Naive thymus-derived CD8-positive, alpha-beta T cell (primary cell): ENCODE measurements around the gene B3GLCT. TPM values are rescaled to one million over a fixed set of nuclear protein-coding genes. Genes with fewer than 3 reads are reported as not detected.

Source experiments
- ATAC-seq, 2 donors: fragments of 150-1000 bp; cut with Tn5 transposase in 1 of 2; sonication (Bioruptor Pico), chemical (Tn5 transposase) in 1 of 2; 1 replicate in 1 of 2; 2 replicates in 1 of 2; pipeline ENCODE4 v1.10.0; 2021; ENCODE audit warnings: mild to moderate bottlenecking in 2 of 2, moderate library complexity in 2 of 2
- POLR2A ChIA-PET: fragments of 350-600 bp; sonication (Branson Sonifier 250); formaldehyde crosslinking; loops from one replicate; lab custom pipeline; 2021; ENCODE audit warnings: antibody characterized with exemption; lab: Charles Lee
- DNase-seq, 10 donors: peaks; one replicate each; pipeline versions ENCODE4 v3.0.0 to v3.0.0-alpha.2; 2020 to 2022
- H3K27ac Mint-ChIP-seq, 10 donors: one replicate each; pipeline ENCODE4 v1.8.0; 2020 to 2022; ENCODE audit warnings: mild to moderate bottlenecking in 10 of 10, mixed read lengths in 10 of 10, moderate library complexity in 4 of 10, inconsistent platforms in 1 of 10
- H3K27me3 Mint-ChIP-seq, 5 donors: one replicate each; pipeline ENCODE4 v1.8.0; 2021 to 2022; ENCODE audit warnings: mixed read lengths in 5 of 5
- H3K36me3 Mint-ChIP-seq, 3 donors: one replicate each; pipeline ENCODE4 v1.8.0; 2020 to 2022; ENCODE audit warnings: mixed read lengths in 3 of 3, mild to moderate bottlenecking in 2 of 3, inconsistent platforms in 1 of 3
- H3K4me1 Mint-ChIP-seq, 4 donors: one replicate each; pipeline ENCODE4 v1.8.0; 2021 to 2022; ENCODE audit warnings: mixed read lengths in 4 of 4
- H3K4me3 Mint-ChIP-seq, 10 donors: one replicate each; pipeline ENCODE4 v1.8.0; 2020 to 2022; ENCODE audit warnings: mild to moderate bottlenecking in 10 of 10, mixed read lengths in 10 of 10, moderate library complexity in 6 of 10, inconsistent platforms in 1 of 10
- H3K9me3 Mint-ChIP-seq, 9 donors: one replicate each; pipeline ENCODE4 v1.8.0; 2020 to 2022; ENCODE audit warnings: mixed read lengths in 9 of 9, mild to moderate bottlenecking in 3 of 9, inconsistent platforms in 1 of 9, moderate library complexity in 1 of 9
- polyA plus RNA-seq, 3 donors: library from polyadenylated mRNA; unstranded; fragments of 300-500 nt; fragmentation: Illumina TruSeq; gene quantifications; one replicate each; pipeline ENCODE4 v1.2.3, GENCODE V29; 2021
- total RNA-seq, 8 experiments: library from RNA in 2 of 8; stranded (reverse) in 2 of 8; gene quantifications; one replicate each; pipeline ENCODE4 v1.2.3 and lab custom pipeline; 2021 to 2026

The B3GLCT gene
- total RNA-seq (1 to 10 TPM; 6.5 to 6.9 TPM), polyA plus RNA-seq (1 to 10 TPM; 6.3 to 7.4 (median 7.2) TPM), total RNA-seq (lab: John Stamatoyannopoulos, UW) (12.8 to 29.2 (median 19.7) reads per million in 6 experiments)

DNA sequence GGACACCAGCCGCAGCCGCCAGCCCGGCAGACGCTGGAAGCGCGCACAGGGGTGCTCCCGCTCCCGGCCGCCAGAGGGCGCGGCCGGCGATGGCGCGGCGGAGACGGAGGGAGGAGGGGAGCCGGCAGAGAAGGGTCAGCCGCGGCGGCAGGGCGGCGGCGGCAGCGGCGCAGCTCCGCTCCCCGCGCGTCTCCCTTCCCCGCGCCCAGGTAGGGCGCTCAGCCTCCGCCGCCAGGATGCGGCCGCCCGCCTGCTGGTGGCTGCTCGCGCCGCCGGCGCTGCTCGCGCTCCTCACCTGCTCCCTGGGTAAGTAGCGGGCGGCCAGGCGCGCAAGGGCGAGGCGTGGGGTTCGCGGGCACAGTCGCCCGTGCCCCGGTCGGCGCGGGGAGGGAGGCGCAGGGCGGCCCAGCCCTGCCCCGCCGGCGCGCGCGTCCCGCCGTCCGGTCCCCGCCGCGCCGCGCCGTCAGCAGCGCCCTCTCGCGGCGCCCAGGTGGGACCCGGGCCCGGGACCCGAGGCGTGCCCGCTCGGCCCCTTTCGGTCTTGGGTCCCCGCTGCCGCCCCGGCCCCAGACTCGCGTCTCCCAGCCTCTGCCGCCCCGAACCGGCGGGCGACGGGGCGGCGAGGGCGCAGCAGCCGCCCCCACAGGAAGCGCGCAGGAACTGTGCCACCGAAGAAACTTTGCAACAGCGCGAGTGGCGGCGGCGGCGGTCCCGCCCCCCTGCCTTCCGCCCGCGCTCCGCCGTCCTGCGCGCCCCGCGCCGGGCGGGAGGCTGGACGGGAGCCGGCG is at the start of gene B3GLCT:
TSS of gene B3GLCT (plus strand) at position 127 of the 788 bp plus-strand sequence. CDS start at position 237, 110 bp downstream.
- DNase-seq (peak; percentile 65 to 88 (median 82)), ATAC-seq (peak; percentile 71 to 78)
- Mint-ChIP-seq H3K36me3 (peaks cover 0 to 3% (median 0%) of the 10 kb centered on the region in 3 donors), H3K27me3 (no peaks in the 10 kb centered on the region), H3K4me3 (peak within 1 kb of the TSS; percentile 78 to 92 (median 87)), H3K9me3 (no peaks in the 10 kb centered on the region), H3K4me1 (peaks cover 13 to 33% (median 23%) of the 10 kb centered on the region in 4 donors), H3K27ac (peak within 1 kb of the TSS; percentile 86 to 98 (median 92))
- POLR2A ChIA-PET: interaction anchor here (0.6 to 3.0 kb wide), 5 partner anchors 9 to 712 kb away, joined by 3 to 13 read pairs (median 3); partner anchors contain the start of gene HSPH1

DNA sequence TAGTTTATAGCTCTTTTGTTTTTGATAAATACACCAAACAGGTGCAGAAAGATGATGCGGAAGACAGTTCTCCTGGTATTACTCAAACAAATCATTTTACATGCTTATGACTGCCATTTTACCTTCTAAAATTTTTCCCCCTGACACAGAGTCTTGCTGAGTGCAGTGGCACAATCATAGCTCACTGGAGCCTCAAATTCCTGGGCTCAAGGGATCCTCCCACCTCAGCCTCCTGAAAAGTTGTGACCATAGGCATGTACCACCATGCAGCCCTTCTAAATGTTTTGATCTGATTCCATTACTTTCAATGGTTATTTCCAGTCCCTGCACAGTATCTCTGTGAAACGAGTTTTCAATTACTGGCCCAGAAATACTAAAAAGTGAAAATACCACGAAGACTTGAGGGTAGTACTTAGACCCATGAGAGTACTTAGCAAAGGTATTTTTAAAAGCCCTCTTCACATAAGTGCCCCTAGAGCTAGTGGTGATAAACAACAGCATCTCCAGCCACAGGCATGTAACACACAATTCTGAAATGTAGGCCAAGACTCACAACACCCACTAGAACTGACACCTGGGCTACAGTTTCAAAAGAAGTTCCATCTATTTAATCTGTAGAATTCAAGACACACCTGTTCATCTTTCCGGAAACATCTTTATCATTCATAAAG is 49.3 kb upstream of the B3GLCT start:
- Mint-ChIP-seq H3K36me3 (peaks cover 5 to 97% (median 64%) of the 10 kb centered on the region in 3 donors), H3K4me1 (peaks cover 5 to 28% (median 15%) of the 10 kb centered on the region in 4 donors), H3K27me3 (no peaks in the 10 kb centered on the region), H3K9me3 (no peaks in the 10 kb centered on the region), H3K27ac (peak overlapping the region in 5 of 10 donors; percentile 5 to 88 (median 74)), H3K4me3 (no peak overlapping the region)
- no peak for ATAC-seq
- DNase-seq: no peak
- POLR2A ChIA-PET: no interaction called here

GRCh38 chr13:31151837-31152236 is 47.9 kb upstream of the B3GLCT start:
- Mint-ChIP-seq H3K4me3 (no peak overlapping the region), H3K36me3 (peaks cover 4 to 91% (median 61%) of the 10 kb centered on the region in 3 donors), H3K4me1 (peaks cover 8 to 26% (median 15%) of the 10 kb centered on the region in 4 donors), H3K27me3 (no peaks in the 10 kb centered on the region), H3K27ac (peak overlapping the region in 1 of 10 donors; percentile 24), H3K9me3 (no peaks in the 10 kb centered on the region)
- POLR2A ChIA-PET: no interaction called here
- DNase-seq (no peak), ATAC-seq (no peak)

DNA sequence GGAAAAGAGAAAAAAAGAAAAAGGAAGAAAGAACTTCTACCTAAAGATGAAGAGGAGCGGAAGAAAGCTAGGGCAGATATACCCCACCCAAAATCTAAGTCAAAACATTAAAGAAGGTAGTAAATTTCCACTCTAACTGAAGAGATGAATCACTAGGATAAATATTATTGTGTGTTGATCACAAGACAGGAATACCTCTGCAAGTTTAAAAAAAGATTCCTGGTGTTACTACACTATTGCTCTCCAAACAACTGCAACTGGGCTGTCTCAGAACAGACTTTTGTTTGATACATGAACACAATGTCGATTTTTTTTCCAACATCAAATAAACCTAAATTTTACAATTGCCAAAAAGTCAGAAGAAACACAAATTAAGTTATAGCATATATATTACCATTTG is 44.8 kb upstream of the B3GLCT start:
- H3K27ac Mint-ChIP-seq: peak overlapping the region in 1 of 10 donors; percentile 75
- H3K9me3 Mint-ChIP-seq: no peaks in the 10 kb centered on the region
- H3K27me3 Mint-ChIP-seq: no peaks in the 10 kb centered on the region
- DNase-seq: no peak
- H3K4me3 Mint-ChIP-seq: no peak overlapping the region
- POLR2A ChIA-PET: interaction anchor here (1.0 kb wide), 1 partner anchor 44 kb away, joined by 3 read pairs; the partner anchor contains the start of gene B3GLCT
- ATAC-seq: no peak
- H3K36me3 Mint-ChIP-seq: peaks cover 4 to 84% (median 43%) of the 10 kb centered on the region in 3 donors
- H3K4me1 Mint-ChIP-seq: peaks cover 16 to 43% (median 34%) of the 10 kb centered on the region in 4 donors

DNA sequence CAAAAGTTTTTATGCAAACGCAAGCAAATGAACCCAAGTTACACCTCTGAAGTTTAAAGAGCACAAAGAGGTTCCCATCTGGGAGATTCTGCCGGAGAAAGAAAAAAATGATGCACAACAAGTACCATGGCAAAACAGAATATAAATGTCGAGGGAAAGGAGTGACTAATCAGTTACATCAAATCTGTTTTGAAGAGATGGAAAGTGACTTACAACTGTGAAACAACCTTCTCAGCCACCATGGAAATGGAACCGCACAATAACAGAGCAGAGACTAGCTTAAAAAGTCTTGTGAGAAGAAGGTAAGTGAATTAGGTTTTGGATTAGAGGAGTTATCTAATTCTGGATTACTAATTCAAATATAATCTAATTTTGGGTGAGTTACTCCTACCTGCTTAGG is 40.5 kb upstream of the B3GLCT start:
- POLR2A ChIA-PET: interaction anchor here (0.9 to 1.6 kb wide), 2 partner anchors 10 to 41 kb away, joined by 3 read pairs; no protein-coding TSS in a partner anchor
- ATAC-seq (no peak), DNase-seq (no peak)
- Mint-ChIP-seq H3K4me3 (peak overlapping the region; percentile 58 to 100 (median 97)), H3K36me3 (peaks cover 0 to 40% (median 19%) of the 10 kb centered on the region in 3 donors), H3K4me1 (peaks cover 22 to 60% (median 49%) of the 10 kb centered on the region in 4 donors), H3K9me3 (no peaks in the 10 kb centered on the region), H3K27me3 (no peaks in the 10 kb centered on the region), H3K27ac (peak overlapping the region in 6 of 10 donors; percentile 20 to 100 (median 45))

DNA sequence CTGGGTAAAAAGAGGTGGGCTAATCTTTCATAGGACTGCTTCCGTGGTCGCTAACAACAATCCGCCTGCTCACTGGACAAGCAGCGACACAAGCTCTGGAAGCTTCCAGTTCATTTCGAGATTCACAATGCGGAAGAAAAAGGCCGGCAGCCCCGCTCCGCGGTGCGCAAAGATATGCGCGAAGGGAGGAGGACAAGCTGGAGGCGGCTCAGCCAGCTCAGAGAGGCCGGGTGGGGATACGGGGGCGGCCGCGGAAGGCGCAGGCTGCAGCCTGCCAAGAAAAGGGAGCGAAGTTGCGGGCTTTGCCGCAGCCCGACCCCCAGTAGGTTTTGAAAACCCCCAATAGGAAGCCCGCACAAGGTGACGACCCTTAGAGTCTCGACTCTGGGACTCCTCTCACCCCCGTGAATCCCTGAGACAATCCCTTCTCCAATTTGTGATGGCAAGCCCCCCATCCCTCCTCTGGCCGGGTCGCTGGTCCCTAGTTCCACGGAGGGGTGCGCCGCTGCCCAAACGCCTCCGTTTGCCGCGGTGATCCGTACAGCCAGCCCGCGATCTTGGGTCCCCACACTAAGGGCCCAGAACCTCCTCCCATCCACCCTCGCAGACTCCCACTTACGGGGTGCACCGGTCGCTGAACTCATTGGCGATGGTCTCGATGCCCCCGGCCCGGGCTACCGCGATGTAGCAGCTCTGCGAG is 38.8 kb upstream of the B3GLCT start:
- Mint-ChIP-seq H3K9me3 (no peaks in the 10 kb centered on the region), H3K27ac (peak overlapping the region; percentile 96 to 100 (median 99)), H3K36me3 (peaks cover 0 to 23% (median 8%) of the 10 kb centered on the region in 3 donors), H3K4me3 (peak overlapping the region; percentile 94 to 100 (median 97)), H3K4me1 (peaks cover 20 to 55% (median 45%) of the 10 kb centered on the region in 4 donors), H3K27me3 (no peaks in the 10 kb centered on the region)
- ATAC-seq (peak in 1 of 2 donors; percentile 7), DNase-seq (peak; percentile 40 to 74 (median 56))
- POLR2A ChIA-PET: interaction anchor here (0.5 to 2.7 kb wide), 4 partner anchors 12 to 696 kb away, joined by 3 to 13 read pairs (median 4); partner anchors contain the start of genes B3GLCT, HMGB1 and USPL1

DNA sequence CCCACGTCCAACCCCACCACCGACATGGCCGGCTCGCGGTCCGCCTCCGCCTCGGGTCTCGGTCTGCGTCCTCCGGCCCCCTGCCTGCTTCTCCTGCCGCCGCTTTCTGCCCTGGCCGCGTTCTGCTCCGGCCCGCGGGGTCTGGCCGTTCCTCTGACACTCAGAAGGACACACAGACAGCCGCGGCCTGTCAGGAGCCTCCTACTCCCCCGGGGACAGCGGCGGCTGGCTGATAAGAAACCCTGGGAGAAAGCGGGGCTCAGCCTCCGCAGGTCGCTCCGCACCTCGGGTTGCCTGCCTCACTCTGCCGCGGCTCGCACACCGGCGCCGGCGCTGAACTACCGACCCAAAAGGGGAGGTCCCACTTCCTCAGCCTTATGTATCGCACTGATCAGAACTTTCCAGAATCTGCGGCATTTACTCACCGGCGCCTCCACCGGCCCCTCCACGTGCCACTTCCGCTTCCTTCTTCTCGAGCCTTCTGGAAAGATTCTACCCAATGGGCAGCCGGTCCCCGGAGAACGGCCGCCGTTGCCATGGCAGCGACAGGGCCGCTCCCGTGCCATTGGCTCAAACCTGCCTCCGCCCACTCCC is 38.1 kb upstream of the B3GLCT start, which contains the start of gene HSPH1:
TSS of gene HSPH1 (minus strand) at position 348 of the 594 bp plus-strand sequence. CDS start at position 26, 322 bp downstream.
- Mint-ChIP-seq H3K27ac (peak within 1 kb of the TSS; percentile 96 to 100 (median 99)), H3K27me3 (no peaks in the 10 kb centered on the region), H3K36me3 (peaks cover 0 to 22% (median 8%) of the 10 kb centered on the region in 3 donors), H3K9me3 (no peaks in the 10 kb centered on the region), H3K4me3 (peak within 1 kb of the TSS; percentile 94 to 100 (median 97)), H3K4me1 (peaks cover 20 to 55% (median 45%) of the 10 kb centered on the region in 4 donors)
- POLR2A ChIA-PET: interaction anchor here (1.4 to 2.7 kb wide), 2 partner anchors 39 to 696 kb away, joined by 4 to 13 read pairs; partner anchors contain the start of genes B3GLCT and HMGB1
- ATAC-seq (peak; percentile 70 to 71), DNase-seq (peak in 9 of 10 donors; percentile 95 to 99 (median 99))

DNA sequence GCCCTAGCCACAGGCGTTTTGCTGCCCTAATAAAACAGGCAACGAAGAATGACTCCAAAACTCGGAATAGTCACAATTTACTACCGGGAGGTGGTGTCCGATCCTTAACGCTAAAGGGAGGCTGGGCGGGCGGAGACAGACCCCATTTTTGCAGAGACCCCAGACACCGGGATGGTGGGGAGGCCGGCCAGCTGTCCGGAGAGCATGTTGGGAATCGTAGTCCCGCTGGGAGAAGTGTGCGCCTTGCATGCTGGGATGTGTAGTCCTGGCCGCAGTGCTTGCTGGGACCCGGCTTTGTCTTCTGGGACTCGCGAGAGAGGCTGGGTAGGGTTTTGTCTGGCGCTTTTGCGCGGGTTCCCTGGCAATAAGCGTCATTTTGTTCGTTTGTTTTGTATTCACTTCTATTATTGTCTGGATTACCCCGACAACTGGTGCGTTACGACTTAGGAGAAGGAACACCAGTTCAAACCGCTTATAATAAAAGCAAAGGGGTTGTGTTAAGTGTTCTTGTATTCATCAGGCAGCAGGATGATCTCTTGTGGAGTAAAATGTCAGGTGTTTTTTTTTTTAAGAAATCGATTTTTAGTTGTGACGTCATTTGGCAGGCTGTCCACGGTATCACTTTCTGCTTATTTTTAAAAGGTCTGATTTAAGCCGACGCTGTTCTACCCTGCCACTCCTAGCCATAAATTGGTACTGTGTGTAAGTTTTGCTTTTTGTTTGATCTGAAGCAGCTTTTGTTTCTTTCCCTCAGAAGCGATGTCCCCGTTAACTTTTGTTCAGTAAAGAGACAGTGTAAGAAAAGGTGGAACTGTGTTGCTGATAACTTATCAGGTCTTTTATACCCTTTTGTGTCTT is 37.4 kb upstream of the B3GLCT start:
- H3K36me3 Mint-ChIP-seq: peaks cover 0 to 17% (median 6%) of the 10 kb centered on the region in 3 donors
- peak overlapping the region; percentile 96 to 100 (median 99) for H3K27ac Mint-ChIP-seq
- H3K9me3 Mint-ChIP-seq: no peaks in the 10 kb centered on the region
- peaks cover 20 to 51% (median 41%) of the 10 kb centered on the region in 4 donors for H3K4me1 Mint-ChIP-seq
- ATAC-seq: peak; percentile 83 to 84
- H3K4me3 Mint-ChIP-seq: peak overlapping the region; percentile 94 to 100 (median 97)
- POLR2A ChIA-PET: interaction anchor here (0.7 to 2.7 kb wide), 3 partner anchors 38 to 697 kb away, joined by 3 to 13 read pairs (median 4); partner anchors contain the start of genes B3GLCT and HMGB1
- DNase-seq: peak; percentile 84 to 100 (median 98)
- H3K27me3 Mint-ChIP-seq: no peaks in the 10 kb centered on the region

DNA sequence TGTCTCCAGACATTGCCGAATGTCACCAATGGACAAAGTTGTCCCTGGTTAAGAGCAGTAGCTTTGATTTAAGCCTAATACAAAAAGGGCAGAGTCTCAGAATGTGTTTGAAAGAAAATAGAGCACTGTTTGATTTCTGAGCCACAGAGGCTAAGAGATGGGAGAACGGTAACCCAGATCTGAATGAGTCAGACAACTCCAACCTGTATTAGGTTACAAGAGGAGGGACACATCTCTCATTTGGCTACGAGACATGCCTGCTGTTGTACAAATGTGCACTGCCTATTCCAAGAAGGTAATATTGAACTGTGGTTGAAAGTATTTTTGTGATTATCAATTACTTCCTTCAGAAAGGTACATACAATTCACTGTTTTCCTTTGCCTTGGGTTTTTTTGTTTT is 33.2 kb upstream of the B3GLCT start:
- Mint-ChIP-seq H3K4me1 (peaks cover 4 to 19% (median 12%) of the 10 kb centered on the region in 4 donors), H3K27me3 (peaks cover 0 to 3% (median 0%) of the 10 kb centered on the region in 5 donors), H3K27ac (no peak overlapping the region), H3K36me3 (no peaks in the 10 kb centered on the region), H3K9me3 (no peaks in the 10 kb centered on the region), H3K4me3 (no peak overlapping the region)
- ATAC-seq (no peak), DNase-seq (no peak)
- POLR2A ChIA-PET: no interaction called here

DNA sequence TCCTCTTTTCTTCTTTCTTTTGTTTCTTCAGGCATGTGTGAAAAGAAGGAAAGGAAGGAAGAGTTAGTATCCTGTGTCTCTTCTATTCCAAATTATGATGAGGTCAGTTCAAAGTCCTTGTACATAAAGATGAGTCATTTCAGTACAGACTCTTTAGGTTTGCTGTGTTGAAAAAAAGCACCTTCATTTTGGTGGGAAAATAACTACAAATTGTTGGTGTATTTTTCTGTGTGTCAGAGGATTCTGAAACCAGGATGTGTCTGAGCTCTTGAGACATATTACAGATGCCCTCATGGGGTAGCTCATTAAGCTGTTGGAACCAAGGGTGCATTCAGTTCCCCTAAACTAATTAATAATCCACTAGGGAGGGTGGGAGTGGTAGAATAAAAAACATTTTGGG is 32.3 kb upstream of the B3GLCT start:
- H3K27ac Mint-ChIP-seq: no peak overlapping the region
- peaks cover 4 to 13% (median 10%) of the 10 kb centered on the region in 4 donors for H3K4me1 Mint-ChIP-seq
- POLR2A ChIA-PET: no interaction called here
- H3K4me3 Mint-ChIP-seq: no peak overlapping the region
- H3K27me3 Mint-ChIP-seq: peaks cover 0 to 7% (median 4%) of the 10 kb centered on the region in 5 donors
- no peaks in the 10 kb centered on the region for H3K9me3 Mint-ChIP-seq
- ATAC-seq (no peak), DNase-seq (no peak)
- no peaks in the 10 kb centered on the region for H3K36me3 Mint-ChIP-seq
